Measurements from ENCODE around the gene PLIN4. TPM values are rescaled to one million over a fixed set of nuclear protein-coding genes. Genes with fewer than 3 reads are reported as not detected.

The PLIN4 gene
- total and polyA plus RNA-seq, 9 of the 15 experiments (the other 6 are each of a cell fraction or from before 2014, with no cell fraction given) = 0.04 to 0.16 (median 0.07) TPM; not detected in 3

GRCh38 chr19:4547303-4548237 lies 29.3 kb upstream of the PLIN4 start:
- CTCF ChIA-PET (ENCODE audit: low intra/inter-chr PET ratio) = no interaction called here
- no peaks in the 10 kb centered on the region for H3K36me3 ChIP-seq (ENCODE audit: control insufficient read depth, insufficient read depth, low read length)
- no peak overlapping the region for H2AFZ ChIP-seq (ENCODE audit: low read depth, low read length)
- no peaks in the 10 kb centered on the region for H3K27me3 ChIP-seq (ENCODE audit: control insufficient read depth in 2 of 2, insufficient read depth in 2 of 2, low read length in 2 of 2)
- no peaks in the 10 kb centered on the region for H3K9me3 ChIP-seq (replicated peaks; ENCODE audit: control insufficient read depth, insufficient read depth, low read depth, low read length)
- in situ Hi-C loops (cut with MboI) (no loop called here), intact Hi-C loops (cut with micrococcal nuclease) (no loop called here)
- no peak for FAIRE-seq
- no peaks in the 10 kb centered on the region for H3K9me1 ChIP-seq (ENCODE audit: control insufficient read depth, insufficient read depth, low read length)
- no peak overlapping the region; a peak in 1 of 4 replicates for H3K9ac ChIP-seq (ENCODE audit: insufficient read depth in 1 of 2, low read depth in 2 of 2, low read length in 2 of 2)
- ATAC-seq = peak; percentile 77
- BruUV-seq (replicated peaks) = no TSS peak
- H3K4me1 ChIP-seq (replicated peaks in 1 of 2; ENCODE audit: control insufficient read depth in 2 of 2, insufficient read depth in 2 of 2, low read length in 2 of 2) = peaks cover 0 to 37% of the 10 kb centered on the region in 2 experiments; a peak in 4 of 5 replicates
- no peak overlapping the region for H3K27ac ChIP-seq (ENCODE audit: extremely low read depth, low read depth, low read length)
- 53% methylated on average over 20 of the region's 32 CpGs for WGBS (ENCODE audit: insufficient coverage, low coverage, missing lambda C conversion rate)
- H4K20me1 ChIP-seq (replicated peaks; ENCODE audit: control insufficient read depth, insufficient read depth, low read length) = no peaks in the 10 kb centered on the region
- no peak overlapping the region for H3K4me3 ChIP-seq
- POLR2A ChIA-PET = interaction anchor here (0.8 to 1.1 kb wide), 3 partner anchors 8 to 86 kb away, joined by 3 to 5 read pairs (median 4); no protein-coding TSS in a partner anchor
- peak in 1 of 4 experiments; percentile 50 for DNase-seq (ENCODE audit: extremely low read depth in 1 of 4, low spot score in 3 of 4)
- H3K79me2 ChIP-seq (ENCODE audit: control insufficient read depth, insufficient read depth, low read length) = no peaks in the 10 kb centered on the region
- no peak overlapping the region for H3K4me2 ChIP-seq (ENCODE audit: insufficient read depth, low read length)
- TF ChIP-seq ZSCAN29 (IDR thresholded peaks at IDR 0.05) (no peak), ZNF263 (CRISPR knock-in tag; IDR thresholded peaks at IDR 0.05; ENCODE audit: borderline replicate concordance) (peak; percentile 81), GABPB2 (CRISPR knock-in tag; conservative IDR thresholded peaks at IDR 0.05) (no peak), SMARCE1 (IDR thresholded peaks at IDR 0.05) (no peak), ZNF57 (CRISPR knock-in tag; IDR thresholded peaks at IDR 0.05) (no peak), ARID4B (CRISPR knock-in tag; IDR thresholded peaks at IDR 0.05) (no peak), PHB (CRISPR knock-in tag; IDR thresholded peaks at IDR 0.05) (no peak), CEBPZ (IDR thresholded peaks at IDR 0.05; ENCODE audit: borderline replicate concordance, low read depth, low read length) (no peak), TFAP4 (CRISPR knock-in tag; IDR thresholded peaks at IDR 0.05; ENCODE audit: borderline replicate concordance) (peak; percentile 19; the same call in 1 of the 2 replicates), RB1 (IDR thresholded peaks at IDR 0.05; ENCODE audit: low read depth) (no peak), PTBP1 (IDR thresholded peaks at IDR 0.05; ENCODE audit: low read depth, low read length) (0 out of 2 replicates have a peak, but pooled peaks have one; percentile 73), JUNB (CRISPR knock-in tag; conservative IDR thresholded peaks at IDR 0.05) (no peak)

All from K562 (cell line).